NCI-H2196 treated with DMSO at 0.1 percent for 48 hours (cell line): Measurements from ENCODE around the gene RCOR3.
A peak's percentile ranks its signal among the peaks of the same experiment; 100 is the strongest.
"Not testable (repeated sequence)": the region's sequence is repeated elsewhere in the genome, so short reads cannot be mapped to it uniquely, and the experiment has no call there.

Source experiments
- DNase-seq: peaks from one replicate; lab custom pipeline; 2025; ENCODE audit not compliant: unreplicated experiment; lab: John Stamatoyannopoulos, UW

The RCOR3 gene

DNA sequence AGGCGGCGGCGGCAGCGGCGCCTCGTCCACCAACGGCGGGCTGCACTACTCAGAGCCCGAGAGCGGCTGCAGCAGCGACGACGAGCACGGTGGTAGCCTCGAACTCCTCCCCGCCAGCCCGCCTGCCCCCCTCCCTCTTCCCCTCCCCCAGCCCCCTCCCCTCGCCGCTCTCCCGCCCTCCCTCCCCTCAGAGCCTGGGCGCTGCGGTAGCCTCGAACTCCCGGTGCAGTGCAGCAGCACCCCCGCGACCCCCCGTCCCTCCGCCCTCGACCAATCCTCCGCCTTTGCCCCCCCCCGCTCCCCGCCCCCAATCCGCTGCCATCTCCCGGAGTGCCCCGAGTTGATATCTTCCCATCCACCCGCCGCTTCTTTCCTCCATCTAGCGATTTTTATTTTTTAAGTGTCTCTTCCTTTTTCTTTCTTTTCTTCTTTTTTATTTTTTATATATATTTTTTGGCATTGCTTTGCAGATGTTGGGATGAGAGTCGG, 516 bp downstream of the RCOR3 start:
- DNase-seq: no peak

DNA sequence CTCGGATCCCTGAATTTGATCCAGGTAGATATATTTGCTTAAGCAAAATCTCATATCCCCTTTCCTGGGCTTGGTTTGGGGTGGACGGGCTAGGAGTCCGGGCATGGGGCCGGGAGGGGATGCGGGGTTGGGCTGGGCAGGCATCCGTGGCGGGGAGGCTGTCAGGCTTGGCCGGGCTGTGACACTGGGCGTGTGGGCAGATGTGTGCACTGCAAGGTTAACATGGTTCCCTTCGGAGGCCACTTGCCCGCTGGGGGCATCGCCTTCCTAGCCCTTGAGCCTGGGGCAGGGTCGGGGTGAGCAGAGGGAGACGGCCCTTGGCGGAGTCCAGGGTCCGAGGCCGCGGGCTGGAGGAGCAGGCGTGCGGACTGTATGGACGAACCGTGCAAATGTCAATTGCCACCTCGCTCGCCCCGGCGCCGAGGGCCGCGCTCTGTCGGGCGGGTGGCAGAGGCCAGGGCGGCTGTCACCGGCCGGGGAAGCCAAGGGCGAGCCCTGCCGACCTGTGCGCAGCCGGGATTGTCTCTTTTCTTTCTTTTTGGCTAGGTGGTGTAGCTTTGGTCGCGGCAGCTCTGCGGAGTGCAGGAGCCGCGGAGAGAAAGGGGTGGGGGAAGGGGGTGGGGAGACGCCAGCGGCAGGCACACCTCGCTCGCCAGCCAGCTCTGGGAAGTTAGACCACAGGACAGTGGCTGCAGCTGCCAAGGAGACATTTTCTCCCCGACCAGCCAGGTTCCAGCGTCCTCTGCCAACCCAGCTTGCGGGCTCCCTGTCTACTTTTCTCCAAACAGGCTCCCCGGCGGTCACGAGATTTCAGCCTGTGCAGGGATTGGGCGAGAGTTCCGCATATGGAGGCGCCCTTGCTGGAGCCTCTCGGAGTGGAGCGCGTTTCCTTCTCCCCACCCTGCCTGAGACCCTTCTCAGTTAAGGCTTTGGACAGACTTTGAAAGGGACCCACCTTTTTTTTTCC, 1.3 kb downstream of the RCOR3 start:
- peak; percentile 61 for DNase-seq

DNA sequence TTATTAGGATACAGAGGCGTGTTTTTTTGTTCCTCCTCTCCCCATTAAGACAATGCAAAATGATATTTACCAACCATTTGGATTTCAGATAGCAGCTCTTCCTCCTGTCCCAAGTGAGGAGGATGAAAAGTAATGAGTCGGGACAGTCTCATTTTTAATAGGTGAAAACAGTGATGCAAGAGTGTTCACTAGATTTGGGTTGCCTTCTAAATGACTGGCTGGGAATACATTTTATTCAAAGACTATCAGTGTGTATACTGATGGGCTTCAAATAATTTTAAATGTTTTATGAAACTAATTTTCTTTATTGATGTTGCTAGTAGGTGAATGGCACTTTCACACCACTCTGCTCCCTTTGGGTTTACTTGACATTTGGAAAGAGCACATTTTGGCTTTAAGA, 2.1 kb downstream of the RCOR3 start:
- DNase-seq: no peak

DNA sequence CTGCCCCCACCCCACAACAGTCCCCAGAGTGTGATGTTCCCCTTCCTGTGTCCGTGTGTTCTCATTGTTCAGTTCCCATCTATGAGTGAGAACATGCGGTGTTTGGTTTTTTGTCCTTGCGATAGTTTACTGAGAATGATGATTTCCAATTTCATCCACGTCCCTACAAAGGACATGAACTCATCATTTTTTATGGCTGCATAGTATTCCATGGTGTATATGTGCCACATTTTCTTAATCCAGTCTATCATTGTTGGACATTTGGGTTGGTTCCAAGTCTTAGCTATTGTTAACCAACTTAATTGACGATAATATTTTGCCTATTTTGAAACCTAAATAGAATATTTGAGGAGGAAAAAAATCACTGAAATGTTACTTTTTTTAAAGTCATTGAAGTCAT, 3.9 kb downstream of the RCOR3 start:
- DNase-seq: not testable (repeated sequence)

DNA sequence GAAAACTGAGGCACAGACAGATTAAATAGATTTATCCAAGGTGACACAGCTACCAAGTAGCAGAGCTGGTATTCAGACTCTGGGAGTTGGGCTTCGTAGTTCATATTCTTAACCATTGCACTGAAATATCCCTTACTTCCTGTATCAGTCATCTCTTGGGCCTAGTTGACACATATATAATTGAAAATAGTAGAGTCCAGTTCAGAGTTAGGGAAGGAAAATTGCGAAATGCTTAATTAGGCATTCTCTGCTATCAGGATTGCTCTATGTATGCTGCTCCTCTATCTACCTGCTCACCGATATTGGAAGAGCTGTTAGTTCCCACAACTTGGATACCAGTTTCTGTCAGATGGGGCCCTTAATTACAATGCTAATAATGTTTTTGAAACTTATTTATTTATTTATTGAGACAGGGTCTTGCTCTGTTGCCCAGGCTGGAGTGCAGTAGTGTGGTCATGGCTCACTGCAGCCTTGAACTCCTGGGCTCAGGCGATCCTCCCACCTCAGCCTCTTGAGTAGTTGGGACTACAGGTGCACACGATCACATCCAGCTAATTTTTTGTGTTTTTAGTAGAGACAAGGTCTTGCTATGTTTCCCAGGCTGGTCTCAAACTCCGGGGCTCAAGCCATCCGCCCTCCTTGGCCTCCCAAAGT, 8.2 kb downstream of the RCOR3 start:
- no peak for DNase-seq

DNA sequence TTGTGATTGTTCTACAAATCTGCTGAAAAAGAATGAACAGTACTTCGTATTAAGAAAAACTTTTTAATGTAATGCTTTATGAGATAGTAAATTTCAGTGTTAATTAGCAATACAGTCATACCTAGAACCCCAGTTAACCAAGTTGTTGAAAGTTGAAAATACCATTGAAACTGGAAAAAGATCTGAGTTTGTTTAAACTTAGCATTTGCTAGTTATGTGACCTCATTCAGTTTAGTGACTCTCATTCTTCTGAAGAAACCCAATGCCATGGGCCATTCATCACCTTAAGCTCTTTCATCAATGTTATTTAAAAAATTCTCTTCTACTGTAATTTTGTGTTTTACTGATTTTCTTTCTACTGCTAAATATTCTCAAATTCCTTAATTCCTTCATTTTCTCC, 20.2 kb downstream of the RCOR3 start:
- DNase-seq: no peak

DNA sequence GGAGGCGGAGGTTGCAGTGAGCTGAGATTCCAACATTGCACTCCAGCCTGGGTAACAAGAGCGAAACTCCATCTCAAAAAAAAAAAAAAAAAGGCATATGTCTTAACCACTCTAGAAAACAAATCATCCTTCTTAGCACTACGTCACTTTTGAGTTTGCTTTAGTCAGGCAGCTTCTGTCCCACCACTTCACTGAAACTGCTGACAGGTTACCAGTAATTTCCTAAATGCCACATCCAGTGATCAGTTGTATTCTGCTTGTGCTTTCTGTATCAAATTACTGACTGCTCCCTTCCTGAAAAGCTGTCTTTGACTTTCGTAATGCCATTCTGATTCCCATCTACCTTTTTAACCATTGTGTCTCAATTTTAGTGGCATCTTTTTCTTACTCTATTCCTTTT, 21.7 kb downstream of the RCOR3 start:
- DNase-seq: no peak

DNA sequence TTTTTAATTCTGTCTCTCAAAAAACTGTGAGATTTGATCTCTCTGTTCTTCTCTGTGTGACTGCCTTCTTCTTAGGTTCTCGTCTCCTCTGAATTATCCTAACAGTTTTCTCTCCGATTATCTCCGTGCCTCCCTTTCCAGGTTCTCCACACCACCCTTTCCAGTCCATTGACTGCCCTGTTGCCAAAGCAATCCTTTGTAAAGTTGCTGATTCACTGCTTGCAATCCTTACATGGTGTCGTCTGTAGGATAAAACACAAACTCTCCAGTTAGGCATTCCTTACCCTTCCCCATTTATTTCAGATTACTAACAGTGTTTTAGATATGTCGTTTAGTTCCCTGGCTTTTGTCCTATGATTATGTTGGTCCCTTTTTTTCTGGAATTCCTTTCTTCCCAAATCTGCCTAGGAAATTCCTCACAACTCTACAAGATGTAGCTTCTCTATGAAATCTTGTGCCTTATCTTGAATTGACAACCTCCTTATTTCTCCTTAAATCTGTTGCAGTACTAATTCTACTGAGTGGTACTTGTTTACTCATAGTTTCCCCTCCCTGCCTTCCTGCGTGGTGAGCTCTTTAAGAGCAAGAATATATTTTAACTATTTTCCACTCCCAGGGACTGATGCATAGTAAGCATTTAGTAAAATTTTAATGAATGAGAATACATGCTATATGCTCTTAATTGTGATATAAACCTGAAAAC, 22.3 kb downstream of the RCOR3 start:
- no peak for DNase-seq

DNA sequence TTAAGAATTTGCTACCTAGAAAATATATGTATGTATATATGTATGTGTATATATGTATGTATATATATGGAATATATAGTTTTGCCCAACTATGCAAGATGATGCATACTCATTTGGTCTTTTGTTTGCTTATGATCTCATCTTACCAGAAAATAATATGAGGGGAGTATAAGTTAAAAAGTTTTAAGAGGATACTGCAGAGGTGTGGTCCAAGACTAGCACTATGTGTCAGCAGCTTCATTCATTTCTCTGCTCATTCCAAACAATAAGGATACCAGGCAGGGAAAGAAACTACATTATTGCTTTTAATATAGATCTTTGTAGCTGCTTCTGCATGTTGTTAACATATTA, 22.8 kb downstream of the RCOR3 start:
- no peak for DNase-seq

DNA sequence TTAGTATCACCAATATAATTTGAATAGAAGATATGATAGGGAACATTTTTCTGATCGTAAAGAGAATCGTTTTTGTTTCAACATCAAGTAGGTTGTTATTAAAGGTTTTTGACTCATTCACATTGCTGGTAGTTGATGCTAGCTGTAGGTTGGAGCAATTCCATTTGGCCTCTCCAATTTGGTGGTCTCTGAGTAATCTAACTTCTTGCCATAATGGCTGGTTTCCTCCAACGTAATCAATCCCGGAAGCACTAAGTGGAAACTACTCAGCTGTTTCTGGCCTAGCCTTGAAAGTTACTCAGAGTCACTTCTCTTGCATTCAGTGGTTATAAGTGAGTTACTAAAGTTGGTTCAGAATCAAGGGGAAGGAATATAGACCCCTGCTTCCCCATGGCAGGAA, 26.0 kb downstream of the RCOR3 start:
- DNase-seq: no peak

DNA sequence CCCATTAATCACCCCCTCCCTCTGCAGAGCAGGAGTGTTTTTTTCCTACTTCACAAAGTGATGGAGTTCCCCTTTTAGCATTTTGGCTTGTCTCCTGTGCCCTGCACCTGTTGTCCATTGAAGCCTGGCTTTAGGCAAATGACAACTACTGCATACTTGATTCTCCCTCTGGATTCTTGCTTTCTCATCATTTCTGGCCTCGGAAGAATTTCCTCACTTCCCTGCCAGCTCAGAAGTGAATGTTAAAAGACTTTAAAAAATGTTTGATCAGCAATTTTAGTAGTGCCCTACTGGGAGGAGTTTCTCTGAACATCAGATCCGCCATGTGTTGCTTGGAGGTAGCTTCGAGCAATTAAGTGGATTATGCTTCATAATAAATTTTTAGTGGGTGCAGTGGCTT, 28.1 kb downstream of the RCOR3 start:
- no peak for DNase-seq

DNA sequence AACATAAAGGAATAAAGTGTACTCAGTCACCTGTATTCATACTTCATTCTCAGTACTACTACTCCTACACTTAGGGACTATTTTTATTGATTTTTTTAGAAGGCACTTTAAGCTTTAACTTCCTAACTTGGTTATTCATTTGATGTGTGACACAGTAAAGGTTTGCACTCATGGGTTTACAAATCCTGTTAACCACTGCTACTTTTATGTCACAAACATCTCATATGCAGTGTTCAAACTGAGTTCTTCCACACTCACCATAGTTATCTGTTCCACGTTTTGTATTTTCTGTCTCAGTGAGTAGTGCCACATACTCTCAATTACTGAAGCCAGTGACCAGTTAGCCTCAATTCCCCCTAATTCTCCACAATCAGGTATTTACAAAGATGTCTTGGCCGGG, 33.2 kb downstream of the RCOR3 start:
- DNase-seq: no peak

DNA sequence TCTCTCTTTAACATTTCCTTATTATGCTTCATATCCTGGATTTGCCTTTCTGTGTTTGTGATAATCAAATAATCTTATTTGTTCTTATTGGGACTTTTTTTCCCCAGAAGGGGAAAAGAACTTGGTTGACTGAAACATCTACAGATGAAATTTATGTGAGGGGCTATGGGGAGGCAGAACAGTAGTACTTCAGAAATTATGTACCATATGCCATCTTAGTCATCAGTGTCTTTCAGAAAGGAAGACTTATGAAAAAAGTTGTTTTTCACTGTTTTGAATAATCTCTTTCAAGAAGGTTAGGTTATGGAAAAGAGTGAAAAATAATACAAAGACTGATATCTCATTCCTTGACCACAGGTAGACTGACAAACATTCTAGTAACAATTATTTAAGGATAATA, 37.2 kb downstream of the RCOR3 start:
- no peak for DNase-seq

DNA sequence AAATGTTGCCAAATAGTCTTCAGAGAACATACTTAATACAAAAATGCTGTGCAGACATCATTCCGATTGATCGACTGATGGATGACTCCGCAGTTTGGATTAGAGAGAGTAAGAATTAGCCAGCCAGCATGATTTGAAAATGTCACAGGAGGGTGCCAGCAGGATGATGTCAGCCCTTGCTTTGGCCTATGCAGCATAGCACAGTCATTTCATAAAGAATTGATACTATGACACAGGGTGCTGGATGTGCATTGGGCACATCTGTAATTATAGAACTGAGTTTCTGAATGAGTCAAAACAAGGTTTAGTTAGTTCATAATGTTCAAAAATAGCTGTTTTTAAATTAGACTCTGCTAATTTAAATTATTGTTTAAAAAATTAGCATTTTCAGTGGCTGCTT, 45.9 kb downstream of the RCOR3 start:
- DNase-seq: no peak

DNA sequence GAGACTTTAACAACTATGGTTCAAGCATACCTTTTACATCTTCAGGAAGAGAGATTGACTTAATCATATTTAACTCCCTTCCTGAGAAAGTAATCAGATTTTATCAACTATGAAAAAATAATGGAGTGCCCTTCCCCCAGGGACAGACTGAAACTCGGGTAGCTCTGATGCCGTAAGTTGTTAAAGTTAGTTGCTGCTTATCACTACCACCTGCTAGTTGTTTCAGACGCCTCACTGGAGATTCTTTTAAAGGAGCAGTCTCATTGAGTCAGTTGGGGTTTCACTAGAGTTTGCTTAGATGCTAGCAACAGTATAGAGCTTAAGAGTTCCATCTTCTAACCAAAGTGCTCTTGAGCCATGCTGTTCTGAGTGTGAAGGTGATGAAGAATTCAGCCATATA, 50.5 kb downstream of the RCOR3 start:
- DNase-seq: no peak

DNA sequence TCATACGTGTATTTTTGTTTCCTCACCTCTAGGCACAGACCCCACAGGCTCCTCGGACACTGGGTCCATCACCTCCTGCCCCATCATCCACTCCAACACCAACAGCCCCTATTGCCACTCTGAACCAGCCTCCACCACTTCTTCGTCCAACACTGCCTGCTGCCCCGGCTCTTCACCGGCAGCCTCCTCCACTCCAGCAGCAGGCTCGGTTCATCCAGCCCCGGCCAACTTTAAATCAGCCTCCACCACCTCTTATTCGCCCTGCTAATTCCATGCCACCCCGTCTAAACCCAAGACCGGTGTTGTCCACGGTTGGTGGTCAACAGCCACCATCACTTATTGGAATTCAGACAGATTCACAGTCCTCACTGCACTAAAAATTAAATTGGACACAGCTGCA, 54.2 kb downstream of the RCOR3 start:
- DNase-seq: no peak

DNA sequence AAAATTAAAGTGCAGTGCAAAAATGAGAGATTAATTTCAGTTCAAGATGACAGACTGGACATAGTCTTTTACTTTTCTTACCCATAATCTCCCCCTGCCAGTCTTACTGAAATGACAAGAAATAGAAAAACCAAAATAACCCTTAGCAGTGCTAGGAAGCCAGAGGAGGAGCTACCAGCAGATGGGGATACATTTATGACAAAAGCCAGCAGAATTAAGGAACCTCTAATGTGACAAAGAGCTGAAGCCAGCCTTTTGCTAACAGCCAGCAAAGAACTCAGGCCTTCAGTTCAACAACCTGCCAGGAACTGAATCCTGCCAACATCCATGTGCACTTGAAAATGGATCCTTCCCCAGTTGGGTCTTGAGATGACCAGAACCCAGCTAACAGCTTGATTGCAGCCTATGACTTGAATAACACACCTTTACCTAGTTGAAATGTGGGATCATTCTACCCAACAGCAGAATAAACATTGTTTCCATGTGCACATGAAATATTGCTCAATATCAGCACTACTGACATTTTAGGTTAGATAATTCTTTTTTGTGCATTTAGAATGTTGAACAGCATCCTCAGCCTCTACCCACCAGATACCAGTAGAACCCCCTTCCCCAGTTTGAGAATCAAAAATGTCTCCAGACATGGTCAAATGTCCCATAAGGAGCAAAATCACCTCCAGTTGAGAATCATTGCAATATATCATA, 59.6 kb downstream of the RCOR3 start:
- no peak for DNase-seq

DNA sequence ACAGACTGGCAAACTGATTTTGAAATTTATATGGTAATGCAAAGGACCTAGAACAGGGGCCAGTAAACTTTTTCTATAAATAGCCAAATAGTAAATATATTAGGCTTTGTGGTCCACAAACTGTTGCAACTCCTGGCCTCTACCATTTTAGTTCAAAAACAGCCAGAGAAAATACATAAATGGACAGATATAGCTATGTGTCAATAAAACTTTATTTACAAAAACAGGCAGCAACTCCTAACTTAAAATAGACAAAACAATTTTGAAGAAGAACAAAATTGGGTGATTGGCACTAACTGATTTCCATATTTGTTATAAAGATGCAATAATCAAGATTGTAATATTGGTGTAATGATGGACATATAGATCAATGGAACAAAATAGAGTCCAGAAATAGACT, 60.7 kb downstream of the RCOR3 start:
- no peak for DNase-seq

DNA sequence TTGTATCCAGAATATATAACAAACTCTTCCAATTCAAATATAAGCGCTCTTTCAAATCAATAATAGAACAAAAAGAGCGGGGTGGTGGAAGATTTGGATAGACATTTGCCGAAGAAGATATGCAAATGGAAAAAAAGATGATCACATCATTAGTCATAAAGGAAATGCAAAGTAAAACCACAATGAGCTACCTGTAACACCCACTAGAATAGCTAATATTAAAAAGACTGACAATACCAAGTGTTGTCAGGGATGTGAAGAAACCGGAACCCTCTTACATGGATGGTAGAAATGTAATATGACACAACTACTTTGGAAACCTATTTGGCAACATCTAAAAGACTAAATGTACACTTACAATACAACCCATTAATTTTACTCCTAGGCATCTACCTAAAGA, 61.8 kb downstream of the RCOR3 start:
- DNase-seq: no peak

DNA sequence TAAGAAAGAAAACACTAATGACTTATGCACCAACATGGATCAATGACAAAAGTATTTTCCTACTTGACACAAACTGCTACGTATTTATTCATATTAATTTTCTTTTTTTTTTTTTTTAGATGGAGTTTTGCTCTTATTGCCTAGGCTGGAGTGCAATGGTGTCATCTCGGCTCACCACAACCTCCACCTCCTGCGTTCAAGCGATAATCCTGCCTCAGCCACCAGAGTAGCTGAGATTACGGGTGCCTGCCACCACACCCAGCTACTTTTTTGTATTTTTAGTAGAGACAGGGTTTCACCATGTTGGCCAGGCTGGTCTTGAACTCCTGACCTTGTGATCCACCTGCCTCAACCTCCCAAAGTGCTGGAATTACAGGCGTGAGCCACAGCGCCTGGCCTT, 62.5 kb downstream of the RCOR3 start:
- DNase-seq: not testable (repeated sequence)
